ENCODE results near the gene OIP5.

- TF ChIP-seq CTCF (IDR thresholded peaks at IDR 0.05), result no peak
- no peak for TF ChIP-seq POLR2AphosphoS5 (IDR thresholded peaks at IDR 0.05)
Observed at GRCh38 chr15:41347236-41347635, 14.8 kb upstream of the OIP5 start.
